Stimulated activated naive B cell treated with anti-CD40 and anti-IgM and Interleukin-4, amounts not matched to agents 10 μg/mL and 1 μg/mL and 100 μg/mL, for 72 hours (primary cell): ENCODE data around the gene ADGRG3.
"Not testable (repeated sequence)": the region's sequence is repeated elsewhere in the genome, so short reads cannot be mapped to it uniquely, and the experiment has no call there.

Experiments
- ATAC-seq, 2 donors: fragments of 150-1000 bp; cut with Tn5 transposase; replicated peaks; 2 replicates each; pipeline ENCODE4 v1.10.0; 2021; ENCODE audit warnings: moderate library complexity in 1 of 2
- DNase-seq: peaks from one replicate; pipeline ENCODE4 v3.0.0; 2021
- H3K27ac Mint-ChIP-seq: one replicate; pipeline ENCODE4 v1.8.0; 2022; ENCODE audit warnings: mild to moderate bottlenecking, mixed read lengths
- H3K27me3 Mint-ChIP-seq, 2 donors: one replicate each; pipeline ENCODE4 v1.8.0; 2022; ENCODE audit warnings: mixed read lengths in 2 of 2
- H3K36me3 Mint-ChIP-seq, 2 donors: one replicate each; pipeline ENCODE4 v1.8.0; 2022; ENCODE audit warnings: mixed read lengths in 2 of 2, mild to moderate bottlenecking in 1 of 2
- H3K4me1 Mint-ChIP-seq, 2 donors: one replicate each; pipeline ENCODE4 v1.8.0; 2022; ENCODE audit warnings: mixed read lengths in 2 of 2, mild to moderate bottlenecking in 1 of 2
- H3K4me3 Mint-ChIP-seq, 2 donors: one replicate each; pipeline ENCODE4 v1.8.0; 2022; ENCODE audit warnings: mild to moderate bottlenecking in 2 of 2, mixed read lengths in 2 of 2, moderate library complexity in 1 of 2
- H3K9me3 Mint-ChIP-seq, 2 donors: one replicate each; pipeline ENCODE4 v1.8.0; 2022; ENCODE audit warnings: mixed read lengths in 2 of 2, mild to moderate bottlenecking in 1 of 2

Gene ADGRG3

DNA sequence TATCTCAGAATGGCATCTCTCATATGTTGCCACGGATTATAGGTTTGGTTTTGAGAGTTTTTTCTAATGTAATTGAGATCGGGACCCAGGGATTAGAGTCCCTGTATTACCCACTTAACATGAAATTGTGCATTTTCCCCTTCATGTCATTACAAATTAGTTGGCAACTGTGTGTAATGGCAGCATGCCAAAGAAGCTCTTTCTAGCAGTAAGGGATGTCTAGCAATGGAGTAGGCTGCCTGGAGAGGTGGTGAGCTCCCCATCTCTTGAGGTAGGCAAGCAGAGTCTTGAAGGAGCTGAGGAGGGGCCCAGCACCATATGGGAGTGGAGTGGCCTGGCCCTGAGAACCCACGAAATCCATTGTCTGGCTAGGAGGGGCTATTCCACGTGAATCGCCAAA, 57.4 kb downstream of the ADGRG3 start:
- no peak for DNase-seq
- Mint-ChIP-seq H3K36me3 (no peaks in the 10 kb centered on the region), H3K4me3 (no peak overlapping the region), H3K4me1 (peaks cover 11 to 13% of the 10 kb centered on the region in 2 donors), H3K27ac (no peak overlapping the region), H3K27me3 (no peaks in the 10 kb centered on the region), H3K9me3 (no peaks in the 10 kb centered on the region)
- peak; percentile 10 to 28 for ATAC-seq

DNA sequence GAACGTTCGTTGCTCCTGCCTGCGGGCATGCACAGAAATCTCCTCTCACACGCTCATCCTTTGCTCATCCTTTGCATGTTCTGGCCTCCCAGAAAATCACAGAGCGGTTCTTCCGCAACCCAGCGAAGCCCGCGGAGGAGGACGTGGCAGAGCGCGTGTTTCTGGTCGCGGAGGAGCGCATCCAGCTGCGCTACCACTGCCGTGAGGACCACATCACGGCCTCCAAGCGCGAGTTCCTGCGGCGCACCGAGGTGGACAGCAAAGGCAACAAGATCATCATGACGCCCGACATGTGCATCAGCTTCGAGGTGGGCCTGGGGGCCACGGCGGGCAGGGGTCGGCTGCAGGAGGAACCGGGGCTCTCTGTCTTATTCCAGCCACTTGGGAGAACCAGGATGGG, 57.9 kb downstream of the ADGRG3 start:
- no peak overlapping the region for H3K4me3 Mint-ChIP-seq
- no peaks in the 10 kb centered on the region for H3K9me3 Mint-ChIP-seq
- H3K36me3 Mint-ChIP-seq, result no peaks in the 10 kb centered on the region
- peaks cover 11 to 13% of the 10 kb centered on the region in 2 donors for H3K4me1 Mint-ChIP-seq
- DNase-seq (no peak), ATAC-seq (no peak)
- no peaks in the 10 kb centered on the region for H3K27me3 Mint-ChIP-seq
- H3K27ac Mint-ChIP-seq, result no peak overlapping the region

- peaks cover 0 to 3% of the 10 kb centered on the region in 2 donors for H3K9me3 Mint-ChIP-seq
- no peaks in the 10 kb centered on the region for H3K36me3 Mint-ChIP-seq
- no peaks in the 10 kb centered on the region for H3K27me3 Mint-ChIP-seq
- no peak overlapping the region for H3K27ac Mint-ChIP-seq
- peaks cover 11 to 13% of the 10 kb centered on the region in 2 donors for H3K4me1 Mint-ChIP-seq
- ATAC-seq (no peak), DNase-seq (no peak)
- H3K4me3 Mint-ChIP-seq, result no peak overlapping the region
These were observed 58.4 kb downstream of the ADGRG3 start for GRCh38 chr16:57726433-57726947.

DNA sequence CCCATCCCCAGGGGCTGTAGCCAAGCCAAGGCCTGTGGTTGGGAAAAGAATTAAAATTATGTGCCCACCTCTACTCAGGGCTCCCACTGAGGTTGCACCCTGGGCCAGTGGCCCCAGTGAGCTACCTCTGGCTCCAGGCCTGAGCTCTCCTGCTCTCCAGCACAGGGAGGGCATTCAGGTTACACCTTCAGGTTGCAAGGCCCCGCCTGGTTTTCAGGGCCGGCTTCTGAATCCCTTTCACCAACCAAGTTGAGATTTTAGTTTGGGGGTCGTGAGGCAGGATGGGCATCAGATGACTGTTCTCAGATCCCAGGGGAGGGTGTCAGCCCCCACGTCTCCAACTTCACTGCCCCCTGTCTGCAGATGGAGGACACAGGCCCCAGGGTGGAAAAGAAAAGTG, 59.5 kb downstream of the ADGRG3 start:
- Mint-ChIP-seq H3K27me3 (no peaks in the 10 kb centered on the region), H3K36me3 (peaks cover 2% of the 10 kb centered on the region in 2 donors), H3K4me1 (peaks cover 8 to 13% of the 10 kb centered on the region in 2 donors), H3K9me3 (peaks cover 2 to 5% of the 10 kb centered on the region in 2 donors), H3K4me3 (no peak overlapping the region), H3K27ac (no peak overlapping the region)
- ATAC-seq (no peak), DNase-seq (no peak)

GRCh38 chr16:57728336-57729181, 60.5 kb downstream of the ADGRG3 start:
- H3K9me3 Mint-ChIP-seq, result peaks cover 9 to 13% of the 10 kb centered on the region in 2 donors
- no peak for ATAC-seq
- no peak overlapping the region for H3K27ac Mint-ChIP-seq
- DNase-seq, result no peak
- H3K36me3 Mint-ChIP-seq, result peaks cover 11% of the 10 kb centered on the region in 2 donors
- no peaks in the 10 kb centered on the region for H3K27me3 Mint-ChIP-seq
- peaks cover 13% of the 10 kb centered on the region in 2 donors for H3K4me1 Mint-ChIP-seq
- H3K4me3 Mint-ChIP-seq, result no peak overlapping the region

GRCh38 chr16:57729182-57729484, 61.0 kb downstream of the ADGRG3 start:
- Mint-ChIP-seq H3K9me3 (peaks cover 9 to 13% of the 10 kb centered on the region in 2 donors), H3K27me3 (no peaks in the 10 kb centered on the region), H3K4me3 (no peak overlapping the region), H3K36me3 (peaks cover 11% of the 10 kb centered on the region in 2 donors), H3K4me1 (peaks cover 13% of the 10 kb centered on the region in 2 donors), H3K27ac (no peak overlapping the region)
- ATAC-seq (no peak), DNase-seq (no peak)

DNA sequence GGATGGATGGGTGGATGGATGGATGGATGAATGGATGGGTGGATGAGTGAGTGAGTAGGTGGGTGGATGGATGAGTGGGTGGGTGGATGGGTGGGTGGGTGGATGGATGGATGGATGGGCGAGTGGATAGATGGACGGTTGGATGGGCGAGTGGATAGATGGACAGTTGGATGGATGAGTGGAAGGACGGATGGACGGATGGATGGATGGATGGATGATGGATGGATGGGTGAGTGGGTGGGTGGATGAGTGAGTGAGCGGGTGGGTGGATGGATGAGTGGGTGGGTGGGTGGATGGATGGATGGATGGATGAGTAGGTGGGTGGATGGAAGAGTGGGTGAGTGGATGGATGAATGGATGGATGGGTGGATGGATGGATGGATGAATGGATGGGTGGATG, 61.7 kb downstream of the ADGRG3 start:
- H3K4me3 Mint-ChIP-seq, ATAC-seq, H3K27me3 Mint-ChIP-seq, DNase-seq, H3K27ac Mint-ChIP-seq: not testable (repeated sequence)
- Mint-ChIP-seq H3K4me1 (peaks cover 7 to 13% of the 10 kb centered on the region in 2 donors), H3K9me3 (peaks cover 9 to 13% of the 10 kb centered on the region in 2 donors), H3K36me3 (peaks cover 11% of the 10 kb centered on the region in 2 donors)

- Mint-ChIP-seq H3K27me3 (no peaks in the 10 kb centered on the region), H3K4me3 (no peak overlapping the region), H3K9me3 (peaks cover 9 to 13% of the 10 kb centered on the region in 2 donors), H3K36me3 (peaks cover 12 to 13% of the 10 kb centered on the region in 2 donors), H3K27ac (no peak overlapping the region), H3K4me1 (peaks cover 6 to 9% of the 10 kb centered on the region in 2 donors)
- no peak for DNase-seq
- ATAC-seq, result no peak
These were observed 62.9 kb downstream of the ADGRG3 start for GRCh38 chr16:57730771-57731730.

- ATAC-seq, result no peak
- no peak for DNase-seq
- Mint-ChIP-seq H3K27ac (no peak overlapping the region), H3K9me3 (peaks cover 9 to 13% of the 10 kb centered on the region in 2 donors), H3K27me3 (no peaks in the 10 kb centered on the region), H3K4me1 (peaks cover 16 to 18% of the 10 kb centered on the region in 2 donors), H3K4me3 (no peak overlapping the region), H3K36me3 (peaks cover 12 to 13% of the 10 kb centered on the region in 2 donors)
These were observed 63.9 kb downstream of the ADGRG3 start for GRCh38 chr16:57732037-57732436.

- Mint-ChIP-seq H3K27ac (no peak overlapping the region), H3K9me3 (peaks cover 9 to 13% of the 10 kb centered on the region in 2 donors), H3K4me3 (peak overlapping the region in 1 of 2 donors; percentile 41), H3K4me1 (peaks cover 16 to 18% of the 10 kb centered on the region in 2 donors), H3K27me3 (no peaks in the 10 kb centered on the region), H3K36me3 (peaks cover 12 to 13% of the 10 kb centered on the region in 2 donors)
- ATAC-seq (no peak), DNase-seq (no peak)
These were observed 64.6 kb downstream of the ADGRG3 start for GRCh38 chr16:57732714-57733113.

DNA sequence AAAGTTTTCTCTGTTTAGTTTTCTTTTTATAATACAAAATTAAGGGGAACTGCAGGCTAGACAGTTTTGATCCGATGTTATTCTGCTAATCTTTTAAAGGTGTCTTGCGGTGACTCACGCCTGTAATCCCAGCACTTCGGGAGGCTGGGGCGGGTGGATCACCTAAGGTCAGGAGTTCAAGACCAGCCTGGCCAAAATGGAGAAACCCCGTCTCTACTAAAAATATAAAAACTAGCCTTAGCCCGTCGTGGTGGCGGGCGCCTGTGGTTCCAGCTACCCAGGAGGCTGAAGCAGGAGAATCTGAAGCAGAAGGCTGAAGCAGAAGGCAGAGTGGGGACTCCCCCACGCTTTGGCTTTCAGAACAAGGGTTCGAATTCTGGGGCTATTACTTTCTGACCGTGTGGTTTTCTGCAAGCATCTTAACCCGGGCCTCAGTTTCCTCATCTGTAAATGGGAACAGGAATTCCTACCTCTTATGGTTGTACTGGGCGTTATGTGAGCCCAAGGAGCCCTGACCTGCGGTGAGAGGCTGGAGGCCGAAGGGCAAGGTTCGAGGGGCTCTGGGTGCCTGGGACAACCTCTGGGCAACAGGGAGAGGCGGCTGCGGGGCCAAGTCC, 66.3 kb downstream of the ADGRG3 start:
- Mint-ChIP-seq H3K27ac (peak overlapping the region; percentile 97), H3K4me1 (peaks cover 16 to 19% of the 10 kb centered on the region in 2 donors), H3K4me3 (peak overlapping the region; percentile 95 to 98), H3K27me3 (no peaks in the 10 kb centered on the region), H3K9me3 (peaks cover 9 to 13% of the 10 kb centered on the region in 2 donors), H3K36me3 (peaks cover 12 to 13% of the 10 kb centered on the region in 2 donors)
- DNase-seq (no peak), ATAC-seq (no peak)

- ATAC-seq, result peak; percentile 89 to 90
- Mint-ChIP-seq H3K27ac (peak overlapping the region; percentile 97), H3K9me3 (peaks cover 9 to 13% of the 10 kb centered on the region in 2 donors), H3K4me3 (peak overlapping the region; percentile 95 to 98), H3K27me3 (no peaks in the 10 kb centered on the region), H3K36me3 (peaks cover 12 to 13% of the 10 kb centered on the region in 2 donors), H3K4me1 (peaks cover 16 to 19% of the 10 kb centered on the region in 2 donors)
- DNase-seq, result peak; percentile 97
These were observed 67.0 kb downstream of the ADGRG3 start for GRCh38 chr16:57734925-57735754.

GRCh38 chr16:57735755-57736418, 67.8 kb downstream of the ADGRG3 start, which contains the start of gene KATNB1:
KATNB1 (plus strand) TSS chr16:57735770; CDS start chr16:57737244, 1,474 bp downstream.
- peaks cover 9 to 13% of the 10 kb centered on the region in 2 donors for H3K9me3 Mint-ChIP-seq
- no peaks in the 10 kb centered on the region for H3K27me3 Mint-ChIP-seq
- peak within 1 kb of the TSS; percentile 95 to 98 for H3K4me3 Mint-ChIP-seq
- peaks cover 12 to 13% of the 10 kb centered on the region in 2 donors for H3K36me3 Mint-ChIP-seq
- DNase-seq, result no peak
- peak within 1 kb of the TSS; percentile 97 for H3K27ac Mint-ChIP-seq
- peaks cover 16 to 19% of the 10 kb centered on the region in 2 donors for H3K4me1 Mint-ChIP-seq
- peak; percentile 41 to 46 for ATAC-seq
